A549 (cell line): ENCODE data around the gene PUS3. TPM values are rescaled to one million over a fixed set of nuclear protein-coding genes. Genes with fewer than 3 reads are reported as not detected.

Source experiments
- ATAC-seq, 2 experiments: fragments of 200-7000 bp in 1 of 2; fragments of >200 bp in 1 of 2; cut with Nextera tagmentation in 1 of 2; cut with Tn5 transposase in 1 of 2; 3 replicates each; pipeline versions ENCODE4 v1.8.0 to v1.9.1; 2018 to 2020; ENCODE audit warnings: mild to moderate bottlenecking in 1 of 2, moderate library complexity in 1 of 2
- CTCF ChIA-PET: fragments of 300-600 bp; sonication (Branson Sonifier 250); formaldehyde crosslinking; extraction: SDS; loops from one replicate; lab custom pipeline; 2021; ENCODE audit warnings: antibody characterized with exemption, inconsistent platforms; lab: Yijun Ruan, JAX
- POLR2A ChIA-PET: fragments of 350-600 bp; formaldehyde crosslinking; extraction: SDS; loops from one replicate; lab custom pipeline; 2021; ENCODE audit warnings: antibody characterized with exemption, inconsistent platforms; lab: Yijun Ruan, JAX
- DNase-seq, 2 experiments: peaks; one replicate each; pipeline versions ENCODE4 v3.0.0 to v3.0.0-alpha.2; 2011 to 2016; ENCODE audit warnings: low read depth in 1 of 2, low spot score in 1 of 2
- FAIRE-seq: peaks from 2 replicates; lab custom pipeline; 2011; peaks lifted over from hg19 to GRCh38; lab: Jason Lieb, UNC
- H3K27ac ChIP-seq, 2 experiments: fragments of >200 bp; sonication (Bioruptor Twin); formaldehyde crosslinking; 3 replicates each; pipeline ENCODE4 v1.5.1; 2016 to 2017
- H3K4me1 ChIP-seq: fragments of >200 bp; sonication (Bioruptor Twin); formaldehyde crosslinking; 3 replicates; pipeline ENCODE4 v1.6.1; 2016
- H3K4me2 ChIP-seq: fragments of >200 bp; sonication (Bioruptor Twin); formaldehyde crosslinking; 3 replicates; pipeline ENCODE4 v1.6.1; 2016
- H3K4me3 ChIP-seq: fragments of >200 bp; sonication (Bioruptor Twin); formaldehyde crosslinking; 3 replicates; pipeline ENCODE4 v1.5.1; 2016
- H3K9me3 ChIP-seq: fragments of >200 bp; sonication (Bioruptor Twin); formaldehyde crosslinking; 3 replicates; pipeline ENCODE4 v1.6.1; 2016
- CBX8 ChIP-seq: fragments of 200-600 bp; sonication (generic); IDR thresholded peaks from 2 replicates; pipeline ENCODE4 v1.6.1; 2016
- CHD4 ChIP-seq: fragments of 200-600 bp; sonication (generic); IDR thresholded peaks from 2 replicates; pipeline ENCODE4 v1.6.1; 2016; ENCODE audit warnings: antibody characterized with exemption, mild to moderate bottlenecking, borderline replicate concordance
- EHF ChIP-seq: fragments of 250-450 bp; sonication (Bioruptor Pico); IDR thresholded peaks from 2 replicates; pipeline ENCODE4 v1.5.0; 2020; ENCODE audit warnings: mild to moderate bottlenecking
- ELK1 ChIP-seq: fragments of 150-350 bp; IDR thresholded peaks from 2 replicates; pipeline ENCODE4 v1.6.1; 2014; ENCODE audit warnings: low read depth, mild to moderate bottlenecking, low read length
- FOSL2 ChIP-seq, 2 experiments: fragments of 450-650 bp in 1 of 2; fragments of >200 bp in 1 of 2; sonication (Bioruptor Twin) in 1 of 2; formaldehyde crosslinking; IDR thresholded peaks; 2 replicates each; pipeline versions ENCODE4 v1.5.0 to v1.6.1; 2016 to 2020; ENCODE audit warnings: mild to moderate bottlenecking in 1 of 2, moderate library complexity in 1 of 2
- GATA3 ChIP-seq: IDR thresholded peaks from 2 replicates; pipeline ENCODE4 v1.6.1; 2012; ENCODE audit warnings: borderline replicate concordance
- HDAC2 ChIP-seq: fragments of 200-600 bp; sonication (generic); IDR thresholded peaks from 2 replicates; pipeline ENCODE4 v1.6.1; 2016
- HOXB13 ChIP-seq: fragments of 250-450 bp; sonication (Bioruptor Pico); IDR thresholded peaks from 2 replicates; pipeline ENCODE4 v1.5.0; 2020; ENCODE audit warnings: low read depth, mild to moderate bottlenecking, moderate library complexity
- JUN ChIP-seq, 2 experiments: fragments of >200 bp; sonication (Bioruptor Twin); formaldehyde crosslinking; IDR thresholded peaks; 2 replicates in 1 of 2; 3 replicates in 1 of 2; pipeline ENCODE4 v1.6.1; 2016 to 2017
- MAFK ChIP-seq: fragments of 450-650 bp; IDR thresholded peaks from 2 replicates; pipeline ENCODE4 v1.6.1; 2014; ENCODE audit not compliant: partially characterized antibody
- POLR2A ChIP-seq: IDR thresholded peaks from 2 replicates; pipeline ENCODE4 v1.6.1; 2012; ENCODE audit warnings: mild to moderate bottlenecking, low read length
- RCOR1 ChIP-seq: fragments of 150-350 bp; IDR thresholded peaks from 2 replicates; pipeline ENCODE4 v1.6.1; 2014; ENCODE audit warnings: antibody characterized with exemption, low read length, low read depth
- RNF2 ChIP-seq: fragments of 200-600 bp; sonication (generic); IDR thresholded peaks from 2 replicates; pipeline ENCODE4 v1.6.1; 2016; ENCODE audit warnings: low read depth, mild to moderate bottlenecking, antibody characterized with exemption, moderate library complexity, borderline replicate concordance
- SMC3 ChIP-seq: fragments of >200 bp; sonication (Bioruptor Twin); formaldehyde crosslinking; IDR thresholded peaks from 3 replicates; pipeline ENCODE4 v1.6.1; 2018; ENCODE audit warnings: inconsistent platforms
- TFCP2L1 ChIP-seq: fragments of 250-450 bp; sonication (Bioruptor Pico); IDR thresholded peaks from 2 replicates; pipeline ENCODE4 v1.5.0; 2021; ENCODE audit warnings: mild to moderate bottlenecking
- ZNF302 ChIP-seq: fragments of 250-450 bp; sonication (Bioruptor Pico); IDR thresholded peaks from 2 replicates; pipeline ENCODE4 v1.9.0; 2021; ENCODE audit warnings: inconsistent platforms, mild to moderate bottlenecking, moderate library complexity
- WGBS: methylation state at CpG from one replicate; pipeline ENCODE4 v1.1.6; 2017; ENCODE audit errors: missing lambda C conversion rate; 5-methylcytosine and 5-hydroxymethylcytosine counted together
- polyA plus RNA-seq, 4 experiments: library from polyadenylated mRNA; depleted of rRNA in 3 of 4; stranded (reverse); fragments of >200 nt; fragmentation: RNase III in 1 of 4; extraction: RNeasy Plus Mini Kit Qiagen cat#74134 plus additional on column Dnase treatment in 1 of 4; gene quantifications; 2 replicates in 3 of 4; 3 replicates in 1 of 4; pipeline ENCODE4 v1.2.3, GENCODE V29; 2011 to 2017
- TF ChIP-seq, protein P1 (sequence below): IDR thresholded peaks from 2 replicates; pipeline ENCODE4 v1.6.1; 2012; ENCODE audit warnings: low read depth, borderline replicate concordance
- TF ChIP-seq, protein P2 (sequence below): fragments of 250-450 bp; sonication (Bioruptor Pico); IDR thresholded peaks from 2 replicates; pipeline ENCODE4 v1.5.0; 2020; ENCODE audit warnings: low read depth, mild to moderate bottlenecking, moderate library complexity
- TF ChIP-seq, protein P3 (sequence below): fragments of >200 bp; sonication (Bioruptor Twin); formaldehyde crosslinking; IDR thresholded peaks from 3 replicates; pipeline ENCODE4 v1.6.1; 2016
- TF ChIP-seq, protein P4 (sequence below): fragments of 200-600 bp; sonication (generic); IDR thresholded peaks from 2 replicates; pipeline ENCODE4 v1.6.1; 2016; ENCODE audit warnings: antibody characterized with exemption, mild to moderate bottlenecking, moderate library complexity
- TF ChIP-seq, protein P5 (sequence below): fragments of 450-650 bp; IDR thresholded peaks from 2 replicates; pipeline ENCODE4 v1.6.1; 2014; ENCODE audit warnings: antibody characterized with exemption

The PUS3 gene
- polyA plus RNA-seq, 2 of the 4 experiments (the other 2 are of a cell fraction) = 5.0 to 8.0 TPM

GRCh38 chr11:125932301-125932700 is 29.3 kb upstream of the PUS3 start:
- no peak for ATAC-seq

DNA sequence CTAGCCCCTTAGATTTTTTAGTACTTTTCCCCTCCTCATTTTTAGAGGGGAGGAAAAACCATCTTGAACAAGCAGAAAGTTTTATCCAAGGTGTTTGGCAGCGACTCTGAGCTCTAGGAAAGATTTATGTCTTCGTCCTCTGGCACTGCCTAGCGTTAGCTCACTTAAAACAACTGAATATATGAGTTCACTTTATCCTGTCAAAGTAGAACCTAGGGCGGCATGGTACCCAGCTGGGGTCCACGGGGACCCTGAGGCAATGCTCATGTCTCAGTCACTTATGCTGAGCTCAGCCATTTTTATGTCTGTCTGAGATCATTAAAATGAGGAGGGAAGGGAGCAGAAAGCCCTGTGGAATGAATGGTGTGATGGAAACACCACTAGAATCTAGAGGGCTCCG is 28.7 kb upstream of the PUS3 start:
- Histone ChIP-seq H3K4me3 (no peak overlapping the region), H3K4me2 (no peak overlapping the region), H3K9me3 (no peaks in the 10 kb centered on the region), H3K27ac (no peak overlapping the region), H3K4me1 (no peaks in the 10 kb centered on the region)
- ATAC-seq = no peak
- WGBS = 44% methylated on average over 6 of the region's 6 CpGs
- no peak for FAIRE-seq
- POLR2A ChIA-PET = no interaction called here
- DNase-seq = no peak
- TF ChIP-seq EHF (CRISPR knock-in tag) (no peak), HDAC2 (no peak), POLR2A (no peak), MAFK (peak; percentile 79)
- TF ChIP-seq, protein P1, sequence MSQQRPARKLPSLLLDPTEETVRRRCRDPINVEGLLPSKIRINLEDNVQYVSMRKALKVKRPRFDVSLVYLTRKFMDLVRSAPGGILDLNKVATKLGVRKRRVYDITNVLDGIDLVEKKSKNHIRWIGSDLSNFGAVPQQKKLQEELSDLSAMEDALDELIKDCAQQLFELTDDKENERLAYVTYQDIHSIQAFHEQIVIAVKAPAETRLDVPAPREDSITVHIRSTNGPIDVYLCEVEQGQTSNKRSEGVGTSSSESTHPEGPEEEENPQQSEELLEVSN = no peak
- CTCF ChIA-PET = interaction anchor here (0.9 to 3.7 kb wide), 3 partner anchors 8 to 259 kb away, joined by 3 to 15 read pairs (median 5); no protein-coding TSS in a partner anchor

More at GRCh38 chr11:125932301-125932700, 29.3 kb upstream of the PUS3 start:
- CTCF ChIA-PET = interaction anchor here (1.2 to 3.7 kb wide), 2 partner anchors 9 to 10 kb away, joined by 5 to 15 read pairs; no protein-coding TSS in a partner anchor
- Histone ChIP-seq H3K27ac (no peak overlapping the region), H3K9me3 (no peaks in the 10 kb centered on the region), H3K4me2 (no peak overlapping the region), H3K4me1 (no peaks in the 10 kb centered on the region), H3K4me3 (no peak overlapping the region)
- no peak for TF ChIP-seq RCOR1
- TF ChIP-seq CHD4 = no peak
- TF ChIP-seq JUN (IDR thresholded peaks at IDR 0.05) = no peak
- TF ChIP-seq, protein P2, sequence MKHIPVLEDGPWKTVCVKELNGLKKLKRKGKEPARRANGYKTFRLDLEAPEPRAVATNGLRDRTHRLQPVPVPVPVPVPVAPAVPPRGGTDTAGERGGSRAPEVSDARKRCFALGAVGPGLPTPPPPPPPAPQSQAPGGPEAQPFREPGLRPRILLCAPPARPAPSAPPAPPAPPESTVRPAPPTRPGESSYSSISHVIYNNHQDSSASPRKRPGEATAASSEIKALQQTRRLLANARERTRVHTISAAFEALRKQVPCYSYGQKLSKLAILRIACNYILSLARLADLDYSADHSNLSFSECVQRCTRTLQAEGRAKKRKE (CRISPR knock-in tag) = no peak
- TF ChIP-seq, protein P3, sequence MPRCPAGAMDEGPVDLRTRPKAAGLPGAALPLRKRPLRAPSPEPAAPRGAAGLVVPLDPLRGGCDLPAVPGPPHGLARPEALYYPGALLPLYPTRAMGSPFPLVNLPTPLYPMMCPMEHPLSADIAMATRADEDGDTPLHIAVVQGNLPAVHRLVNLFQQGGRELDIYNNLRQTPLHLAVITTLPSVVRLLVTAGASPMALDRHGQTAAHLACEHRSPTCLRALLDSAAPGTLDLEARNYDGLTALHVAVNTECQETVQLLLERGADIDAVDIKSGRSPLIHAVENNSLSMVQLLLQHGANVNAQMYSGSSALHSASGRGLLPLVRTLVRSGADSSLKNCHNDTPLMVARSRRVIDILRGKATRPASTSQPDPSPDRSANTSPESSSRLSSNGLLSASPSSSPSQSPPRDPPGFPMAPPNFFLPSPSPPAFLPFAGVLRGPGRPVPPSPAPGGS = no peak
- TF ChIP-seq, protein P4, sequence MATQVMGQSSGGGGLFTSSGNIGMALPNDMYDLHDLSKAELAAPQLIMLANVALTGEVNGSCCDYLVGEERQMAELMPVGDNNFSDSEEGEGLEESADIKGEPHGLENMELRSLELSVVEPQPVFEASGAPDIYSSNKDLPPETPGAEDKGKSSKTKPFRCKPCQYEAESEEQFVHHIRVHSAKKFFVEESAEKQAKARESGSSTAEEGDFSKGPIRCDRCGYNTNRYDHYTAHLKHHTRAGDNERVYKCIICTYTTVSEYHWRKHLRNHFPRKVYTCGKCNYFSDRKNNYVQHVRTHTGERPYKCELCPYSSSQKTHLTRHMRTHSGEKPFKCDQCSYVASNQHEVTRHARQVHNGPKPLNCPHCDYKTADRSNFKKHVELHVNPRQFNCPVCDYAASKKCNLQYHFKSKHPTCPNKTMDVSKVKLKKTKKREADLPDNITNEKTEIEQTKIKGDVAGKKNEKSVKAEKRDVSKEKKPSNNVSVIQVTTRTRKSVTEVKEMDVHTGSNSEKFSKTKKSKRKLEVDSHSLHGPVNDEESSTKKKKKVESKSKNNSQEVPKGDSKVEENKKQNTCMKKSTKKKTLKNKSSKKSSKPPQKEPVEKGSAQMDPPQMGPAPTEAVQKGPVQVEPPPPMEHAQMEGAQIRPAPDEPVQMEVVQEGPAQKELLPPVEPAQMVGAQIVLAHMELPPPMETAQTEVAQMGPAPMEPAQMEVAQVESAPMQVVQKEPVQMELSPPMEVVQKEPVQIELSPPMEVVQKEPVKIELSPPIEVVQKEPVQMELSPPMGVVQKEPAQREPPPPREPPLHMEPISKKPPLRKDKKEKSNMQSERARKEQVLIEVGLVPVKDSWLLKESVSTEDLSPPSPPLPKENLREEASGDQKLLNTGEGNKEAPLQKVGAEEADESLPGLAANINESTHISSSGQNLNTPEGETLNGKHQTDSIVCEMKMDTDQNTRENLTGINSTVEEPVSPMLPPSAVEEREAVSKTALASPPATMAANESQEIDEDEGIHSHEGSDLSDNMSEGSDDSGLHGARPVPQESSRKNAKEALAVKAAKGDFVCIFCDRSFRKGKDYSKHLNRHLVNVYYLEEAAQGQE = no peak
- TF ChIP-seq SMC3 = no peak
- TF ChIP-seq, protein P1 = no peak
- TF ChIP-seq GATA3 = no peak
- TF ChIP-seq FOSL2 (IDR thresholded peaks at IDR 0.05) = no peak
- TF ChIP-seq FOSL2 (CRISPR knock-in tag; IDR thresholded peaks at IDR 0.05) = no peak
- TF ChIP-seq ZNF302 (CRISPR knock-in tag) = no peak
- TF ChIP-seq TFCP2L1 = no peak
- TF ChIP-seq RNF2 = no peak
- no peak for TF ChIP-seq CBX8
- TF ChIP-seq ELK1 = no peak
- TF ChIP-seq, protein P5, sequence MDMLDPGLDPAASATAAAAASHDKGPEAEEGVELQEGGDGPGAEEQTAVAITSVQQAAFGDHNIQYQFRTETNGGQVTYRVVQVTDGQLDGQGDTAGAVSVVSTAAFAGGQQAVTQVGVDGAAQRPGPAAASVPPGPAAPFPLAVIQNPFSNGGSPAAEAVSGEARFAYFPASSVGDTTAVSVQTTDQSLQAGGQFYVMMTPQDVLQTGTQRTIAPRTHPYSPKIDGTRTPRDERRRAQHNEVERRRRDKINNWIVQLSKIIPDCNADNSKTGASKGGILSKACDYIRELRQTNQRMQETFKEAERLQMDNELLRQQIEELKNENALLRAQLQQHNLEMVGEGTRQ = no peak
- no peak for TF ChIP-seq HOXB13 (CRISPR knock-in tag)
- FAIRE-seq = no peak
- WGBS = 75% methylated on average over 3 of the region's 9 CpGs
- POLR2A ChIA-PET = no interaction called here
- DNase-seq = no peak
